ENCODE measurements around the gene BPGM. TPM values are rescaled to one million over a fixed set of nuclear protein-coding genes. Genes with fewer than 3 reads are reported as not detected.

BPGM gene
- total and polyA plus RNA-seq, 9 of the 15 experiments (the other 6 are each of a cell fraction or from before 2014, with no cell fraction given): 14.1 to 46.1 (median 21.2) TPM

DNA sequence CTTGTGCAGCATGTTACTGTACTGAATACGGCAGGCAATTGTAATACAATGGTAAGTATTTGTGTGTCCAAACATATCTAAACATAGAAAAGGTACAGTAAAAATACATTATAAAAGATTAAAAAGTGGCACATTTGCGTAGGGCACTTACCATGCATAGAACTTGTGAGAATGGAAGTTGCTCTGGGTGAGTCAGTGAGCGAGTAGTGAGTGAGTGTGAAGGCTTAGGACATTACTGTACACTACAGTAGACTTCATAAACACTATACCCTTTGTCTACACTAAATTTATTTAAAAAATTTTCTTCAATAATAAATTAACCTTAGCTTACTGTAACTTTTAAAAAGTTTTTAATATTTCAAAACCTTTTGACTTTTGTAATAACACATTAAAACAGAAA, 37.5 kb downstream of the BPGM start:
- FAIRE-seq: no peak
- Histone ChIP-seq H3K36me3 (ENCODE audit: control insufficient read depth, insufficient read depth, low read length) (peaks cover 5% of the 10 kb centered on the region), H2AFZ (ENCODE audit: low read depth, low read length) (no peak overlapping the region), H3K79me2 (ENCODE audit: control insufficient read depth, insufficient read depth, low read length) (no peaks in the 10 kb centered on the region), H3K4me3 (no peak overlapping the region), H3K9me1 (ENCODE audit: control insufficient read depth, insufficient read depth, low read length) (no peaks in the 10 kb centered on the region), H3K27ac (ENCODE audit: extremely low read depth, low read depth, low read length) (no peak overlapping the region), H3K4me2 (ENCODE audit: insufficient read depth, low read length) (no peak overlapping the region), H3K27me3 (ENCODE audit: control insufficient read depth in 2 of 2, insufficient read depth in 2 of 2, low read length in 2 of 2) (peaks cover 14 to 16% of the 10 kb centered on the region in 2 experiments), H4K20me1 (replicated peaks; ENCODE audit: control insufficient read depth, insufficient read depth, low read length) (no peaks in the 10 kb centered on the region), H3K9ac (ENCODE audit: insufficient read depth in 1 of 2, low read depth in 2 of 2, low read length in 2 of 2) (no peak overlapping the region), H3K4me1 (replicated peaks in 1 of 2; ENCODE audit: control insufficient read depth in 2 of 2, insufficient read depth in 2 of 2, low read length in 2 of 2) (no peaks in the 10 kb centered on the region), H3K9me3 (replicated peaks; ENCODE audit: control insufficient read depth, insufficient read depth, low read depth, low read length) (no peaks in the 10 kb centered on the region)
- 26% methylated on average over 3 of the region's 3 CpGs for WGBS (ENCODE audit: insufficient coverage, low coverage, missing lambda C conversion rate)
- intact Hi-C loops (cut with micrococcal nuclease): no loop called here
- BruUV-seq (replicated peaks): no TSS peak
- POLR2A ChIA-PET: interaction anchor here (1.5 kb wide), 1 partner anchor 12 kb away, joined by 4 read pairs; no protein-coding TSS in a partner anchor
- in situ Hi-C loops (cut with MboI): no loop called here
- no peak for DNase-seq (ENCODE audit: extremely low read depth in 1 of 4, low spot score in 3 of 4)
- CTCF ChIA-PET (ENCODE audit: low intra/inter-chr PET ratio): no interaction called here
- ATAC-seq: no peak
- TF ChIP-seq XRCC4 (IDR thresholded peaks at IDR 0.05; ENCODE audit: extremely low read depth, insufficient read depth, insufficient read length) (no peak), ZNF586 (CRISPR knock-in tag; conservative IDR thresholded peaks at IDR 0.05) (no peak), ZC3H4 (CRISPR knock-in tag; IDR thresholded peaks at IDR 0.05; ENCODE audit: borderline replicate concordance) (no peak), NFIC (IDR thresholded peaks at IDR 0.05) (no peak), NONO (IDR thresholded peaks at IDR 0.05; ENCODE audit: low read depth in 2 of 2, low read length in 1 of 2) (no peak), NCOA4 (IDR thresholded peaks at IDR 0.05; ENCODE audit: partially characterized antibody) (no peak)
- TF ChIP-seq, protein P1, sequence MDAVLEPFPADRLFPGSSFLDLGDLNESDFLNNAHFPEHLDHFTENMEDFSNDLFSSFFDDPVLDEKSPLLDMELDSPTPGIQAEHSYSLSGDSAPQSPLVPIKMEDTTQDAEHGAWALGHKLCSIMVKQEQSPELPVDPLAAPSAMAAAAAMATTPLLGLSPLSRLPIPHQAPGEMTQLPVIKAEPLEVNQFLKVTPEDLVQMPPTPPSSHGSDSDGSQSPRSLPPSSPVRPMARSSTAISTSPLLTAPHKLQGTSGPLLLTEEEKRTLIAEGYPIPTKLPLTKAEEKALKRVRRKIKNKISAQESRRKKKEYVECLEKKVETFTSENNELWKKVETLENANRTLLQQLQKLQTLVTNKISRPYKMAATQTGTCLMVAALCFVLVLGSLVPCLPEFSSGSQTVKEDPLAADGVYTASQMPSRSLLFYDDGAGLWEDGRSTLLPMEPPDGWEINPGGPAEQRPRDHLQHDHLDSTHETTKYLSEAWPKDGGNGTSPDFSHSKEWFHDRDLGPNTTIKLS (IDR thresholded peaks at IDR 0.05; ENCODE audit: borderline replicate concordance, low read depth): no peak
- TF ChIP-seq, protein P2, sequence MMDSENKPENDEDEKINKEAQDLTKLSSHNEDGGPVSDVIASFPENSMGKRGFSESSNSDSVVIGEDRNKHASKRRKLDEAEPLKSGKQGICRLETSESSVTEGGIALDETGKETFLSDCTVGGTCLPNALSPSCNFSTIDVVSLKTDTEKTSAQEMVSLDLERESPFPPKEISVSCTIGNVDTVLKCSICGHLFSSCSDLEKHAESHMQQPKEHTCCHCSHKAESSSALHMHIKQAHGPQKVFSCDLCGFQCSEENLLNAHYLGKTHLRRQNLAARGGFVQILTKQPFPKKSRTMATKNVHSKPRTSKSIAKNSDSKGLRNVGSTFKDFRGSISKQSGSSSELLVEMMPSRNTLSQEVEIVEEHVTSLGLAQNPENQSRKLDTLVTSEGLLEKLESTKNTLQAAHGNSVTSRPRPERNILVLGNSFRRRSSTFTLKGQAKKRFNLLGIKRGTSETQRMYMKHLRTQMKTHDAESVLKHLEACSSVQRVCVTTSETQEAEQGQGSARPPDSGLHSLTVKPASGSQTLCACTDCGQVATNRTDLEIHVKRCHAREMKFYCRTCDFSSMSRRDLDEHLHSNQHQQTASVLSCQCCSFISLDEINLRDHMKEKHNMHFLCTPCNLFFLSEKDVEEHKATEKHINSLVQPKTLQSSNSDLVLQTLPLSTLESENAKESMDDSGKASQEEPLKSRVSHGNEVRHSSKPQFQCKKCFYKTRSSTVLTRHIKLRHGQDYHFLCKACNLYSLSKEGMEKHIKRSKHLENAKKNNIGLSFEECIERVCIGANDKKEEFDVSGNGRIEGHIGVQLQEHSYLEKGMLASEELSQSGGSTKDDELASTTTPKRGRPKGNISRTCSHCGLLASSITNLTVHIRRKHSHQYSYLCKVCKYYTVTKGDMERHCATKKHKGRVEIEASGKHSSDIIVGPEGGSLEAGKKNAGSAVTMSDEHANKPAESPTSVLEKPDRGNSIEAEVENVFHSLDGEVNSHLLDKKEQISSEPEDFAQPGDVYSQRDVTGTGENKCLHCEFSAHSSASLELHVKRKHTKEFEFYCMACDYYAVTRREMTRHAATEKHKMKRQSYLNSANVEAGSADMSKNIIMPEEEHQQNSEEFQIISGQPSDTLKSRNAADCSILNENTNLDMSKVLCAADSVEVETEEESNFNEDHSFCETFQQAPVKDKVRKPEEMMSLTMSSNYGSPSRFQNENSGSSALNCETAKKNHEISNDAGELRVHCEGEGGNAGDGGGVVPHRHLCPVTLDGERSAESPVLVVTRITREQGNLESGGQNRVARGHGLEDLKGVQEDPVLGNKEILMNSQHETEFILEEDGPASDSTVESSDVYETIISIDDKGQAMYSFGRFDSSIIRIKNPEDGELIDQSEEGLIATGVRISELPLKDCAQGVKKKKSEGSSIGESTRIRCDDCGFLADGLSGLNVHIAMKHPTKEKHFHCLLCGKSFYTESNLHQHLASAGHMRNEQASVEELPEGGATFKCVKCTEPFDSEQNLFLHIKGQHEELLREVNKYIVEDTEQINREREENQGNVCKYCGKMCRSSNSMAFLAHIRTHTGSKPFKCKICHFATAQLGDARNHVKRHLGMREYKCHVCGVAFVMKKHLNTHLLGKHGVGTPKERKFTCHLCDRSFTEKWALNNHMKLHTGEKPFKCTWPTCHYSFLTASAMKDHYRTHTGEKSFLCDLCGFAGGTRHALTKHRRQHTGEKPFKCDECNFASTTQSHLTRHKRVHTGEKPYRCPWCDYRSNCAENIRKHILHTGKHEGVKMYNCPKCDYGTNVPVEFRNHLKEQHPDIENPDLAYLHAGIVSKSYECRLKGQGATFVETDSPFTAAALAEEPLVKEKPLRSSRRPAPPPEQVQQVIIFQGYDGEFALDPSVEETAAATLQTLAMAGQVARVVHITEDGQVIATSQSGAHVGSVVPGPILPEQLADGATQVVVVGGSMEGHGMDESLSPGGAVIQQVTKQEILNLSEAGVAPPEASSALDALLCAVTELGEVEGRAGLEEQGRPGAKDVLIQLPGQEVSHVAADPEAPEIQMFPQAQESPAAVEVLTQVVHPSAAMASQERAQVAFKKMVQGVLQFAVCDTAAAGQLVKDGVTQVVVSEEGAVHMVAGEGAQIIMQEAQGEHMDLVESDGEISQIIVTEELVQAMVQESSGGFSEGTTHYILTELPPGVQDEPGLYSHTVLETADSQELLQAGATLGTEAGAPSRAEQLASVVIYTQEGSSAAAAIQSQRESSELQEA (IDR thresholded peaks at IDR 0.05; ENCODE audit: low read depth): no peak
- TF ChIP-seq, protein P3, sequence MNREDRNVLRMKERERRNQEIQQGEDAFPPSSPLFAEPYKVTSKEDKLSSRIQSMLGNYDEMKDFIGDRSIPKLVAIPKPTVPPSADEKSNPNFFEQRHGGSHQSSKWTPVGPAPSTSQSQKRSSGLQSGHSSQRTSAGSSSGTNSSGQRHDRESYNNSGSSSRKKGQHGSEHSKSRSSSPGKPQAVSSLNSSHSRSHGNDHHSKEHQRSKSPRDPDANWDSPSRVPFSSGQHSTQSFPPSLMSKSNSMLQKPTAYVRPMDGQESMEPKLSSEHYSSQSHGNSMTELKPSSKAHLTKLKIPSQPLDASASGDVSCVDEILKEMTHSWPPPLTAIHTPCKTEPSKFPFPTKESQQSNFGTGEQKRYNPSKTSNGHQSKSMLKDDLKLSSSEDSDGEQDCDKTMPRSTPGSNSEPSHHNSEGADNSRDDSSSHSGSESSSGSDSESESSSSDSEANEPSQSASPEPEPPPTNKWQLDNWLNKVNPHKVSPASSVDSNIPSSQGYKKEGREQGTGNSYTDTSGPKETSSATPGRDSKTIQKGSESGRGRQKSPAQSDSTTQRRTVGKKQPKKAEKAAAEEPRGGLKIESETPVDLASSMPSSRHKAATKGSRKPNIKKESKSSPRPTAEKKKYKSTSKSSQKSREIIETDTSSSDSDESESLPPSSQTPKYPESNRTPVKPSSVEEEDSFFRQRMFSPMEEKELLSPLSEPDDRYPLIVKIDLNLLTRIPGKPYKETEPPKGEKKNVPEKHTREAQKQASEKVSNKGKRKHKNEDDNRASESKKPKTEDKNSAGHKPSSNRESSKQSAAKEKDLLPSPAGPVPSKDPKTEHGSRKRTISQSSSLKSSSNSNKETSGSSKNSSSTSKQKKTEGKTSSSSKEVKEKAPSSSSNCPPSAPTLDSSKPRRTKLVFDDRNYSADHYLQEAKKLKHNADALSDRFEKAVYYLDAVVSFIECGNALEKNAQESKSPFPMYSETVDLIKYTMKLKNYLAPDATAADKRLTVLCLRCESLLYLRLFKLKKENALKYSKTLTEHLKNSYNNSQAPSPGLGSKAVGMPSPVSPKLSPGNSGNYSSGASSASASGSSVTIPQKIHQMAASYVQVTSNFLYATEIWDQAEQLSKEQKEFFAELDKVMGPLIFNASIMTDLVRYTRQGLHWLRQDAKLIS (CRISPR knock-in tag; IDR thresholded peaks at IDR 0.05): no peak

All from K562 (cell line).